ENCODE results near the gene WNT5A. TPM values are rescaled to one million over a fixed set of nuclear protein-coding genes. Genes with fewer than 3 reads are reported as not detected.
A peak's percentile ranks its signal among the peaks of the same experiment; 100 is the strongest.

The WNT5A gene
- total and polyA plus RNA-seq, 2 experiments from 2014 or later = 18.4 to 113 TPM

DNA sequence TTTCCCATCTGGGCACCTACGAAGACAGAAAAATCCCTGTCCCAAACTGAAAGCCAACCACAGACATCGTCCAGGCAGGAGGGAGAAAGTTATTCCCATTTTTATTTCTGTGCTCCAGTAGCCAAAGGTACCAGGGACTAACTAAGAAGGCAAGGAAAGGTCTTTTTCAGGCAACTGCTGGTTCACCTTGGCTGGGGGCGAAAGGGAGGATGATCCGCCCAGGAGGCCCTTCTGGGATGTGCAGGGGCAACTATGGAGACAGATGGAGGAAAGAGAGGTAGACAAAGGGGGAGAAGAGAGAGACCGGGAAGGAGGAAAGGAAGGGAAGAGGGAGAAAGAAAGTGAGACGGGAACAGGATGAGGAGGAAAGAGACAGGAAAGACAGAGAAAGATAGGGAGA lies 13.3 kb downstream of the WNT5A start:
- Histone ChIP-seq H3K4me1 (ENCODE audit: low read depth) (peaks cover 14% of the 10 kb centered on the region), H3K27ac (no peak overlapping the region), H3K27me3 (no peaks in the 10 kb centered on the region), H3K9me3 (ENCODE audit: low read depth) (no peaks in the 10 kb centered on the region), H3K36me3 (peaks cover 50% of the 10 kb centered on the region), H3K4me3 (no peak overlapping the region)
- no peak for DNase-seq (ENCODE audit: low read depth in 1 of 2, low spot score in 1 of 2)
- no peak for TF ChIP-seq CTCF (IDR thresholded peaks at IDR 0.05; ENCODE audit: low read depth, low read length)

- peaks cover 40% of the 10 kb centered on the region for H3K36me3 ChIP-seq
- DNase-seq (ENCODE audit: low read depth in 1 of 2, low spot score in 1 of 2) = no peak
- no peaks in the 10 kb centered on the region for H3K27me3 ChIP-seq
- H3K9me3 ChIP-seq (ENCODE audit: low read depth) = no peaks in the 10 kb centered on the region
- H3K4me1 ChIP-seq (ENCODE audit: low read depth) = peaks cover 14% of the 10 kb centered on the region
- H3K4me3 ChIP-seq = no peak overlapping the region
- no peak for TF ChIP-seq CTCF (IDR thresholded peaks at IDR 0.05; ENCODE audit: low read depth, low read length)
- H3K27ac ChIP-seq = peak overlapping the region; percentile 23
Observed at GRCh38 chr3:55471522-55472280, 15.4 kb downstream of the WNT5A start.

DNA sequence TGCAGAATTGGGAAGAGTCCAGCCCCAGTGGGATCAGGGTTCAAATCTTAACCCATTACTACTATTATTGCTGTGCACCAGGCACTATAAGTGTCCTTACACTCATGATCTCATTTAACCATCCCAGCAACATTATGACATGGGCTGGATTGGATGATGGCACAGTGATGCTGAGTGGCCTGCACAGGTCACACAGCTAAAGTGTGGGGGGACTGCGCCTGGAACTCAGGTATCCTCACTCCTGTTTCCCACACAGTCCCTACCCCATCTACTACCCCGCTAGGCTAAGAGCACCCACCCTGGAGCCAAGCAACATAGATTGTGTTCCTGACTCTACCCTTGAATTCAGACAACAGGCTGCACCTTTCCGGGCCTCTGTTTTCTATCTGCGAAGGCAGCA lies 16.0 kb downstream of the WNT5A start:
- Histone ChIP-seq H3K27ac (peak overlapping the region; percentile 23), H3K4me1 (ENCODE audit: low read depth) (peaks cover 13% of the 10 kb centered on the region), H3K27me3 (no peaks in the 10 kb centered on the region), H3K4me3 (no peak overlapping the region), H3K9me3 (ENCODE audit: low read depth) (no peaks in the 10 kb centered on the region), H3K36me3 (peaks cover 35% of the 10 kb centered on the region)
- TF ChIP-seq CTCF (IDR thresholded peaks at IDR 0.05; ENCODE audit: low read depth, low read length) = no peak
- no peak for DNase-seq (ENCODE audit: low read depth in 1 of 2, low spot score in 1 of 2)

DNA sequence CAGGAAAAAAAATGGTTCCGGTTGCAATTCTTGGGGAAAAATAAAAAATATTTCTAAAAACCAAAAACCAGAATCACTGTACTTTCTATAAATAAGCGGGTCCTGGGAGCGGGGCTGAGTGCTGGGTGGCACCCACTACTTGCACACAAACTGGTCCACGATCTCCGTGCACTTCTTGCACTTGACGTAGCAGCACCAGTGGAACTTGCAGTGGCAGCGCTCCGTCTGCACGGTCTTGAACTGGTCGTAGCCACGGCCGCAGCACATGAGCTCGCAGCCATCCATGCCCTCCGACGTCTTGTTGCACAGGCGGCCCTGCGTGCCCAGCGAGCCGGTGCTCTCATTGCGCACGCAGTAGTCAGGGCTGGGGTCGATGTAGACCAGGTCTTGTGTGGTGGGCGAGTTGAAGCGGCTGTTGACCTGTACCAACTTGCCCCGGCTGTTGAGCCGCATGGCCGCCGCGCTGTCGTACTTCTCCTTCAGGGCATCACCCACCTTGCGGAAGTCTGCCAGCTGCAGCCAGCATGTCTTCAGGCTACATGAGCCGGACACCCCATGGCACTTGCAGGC lies 17.1 kb downstream of the WNT5A start:
- H3K4me1 ChIP-seq (ENCODE audit: low read depth) = peaks cover 2% of the 10 kb centered on the region
- H3K27ac ChIP-seq = no peak overlapping the region
- no peaks in the 10 kb centered on the region for H3K27me3 ChIP-seq
- H3K36me3 ChIP-seq = peaks cover 34% of the 10 kb centered on the region
- DNase-seq (ENCODE audit: low read depth in 1 of 2, low spot score in 1 of 2) = no peak
- no peak for TF ChIP-seq CTCF (IDR thresholded peaks at IDR 0.05; ENCODE audit: low read depth, low read length)
- H3K9me3 ChIP-seq (ENCODE audit: low read depth) = no peaks in the 10 kb centered on the region
- H3K4me3 ChIP-seq = no peak overlapping the region

GRCh38 chr3:55468251-55468650 lies 18.9 kb downstream of the WNT5A start:
- Histone ChIP-seq H3K27ac (no peak overlapping the region), H3K4me3 (no peak overlapping the region), H3K27me3 (no peaks in the 10 kb centered on the region), H3K4me1 (ENCODE audit: low read depth) (no peaks in the 10 kb centered on the region), H3K9me3 (ENCODE audit: low read depth) (no peaks in the 10 kb centered on the region), H3K36me3 (peaks cover 30% of the 10 kb centered on the region)
- TF ChIP-seq CTCF (IDR thresholded peaks at IDR 0.05; ENCODE audit: low read depth, low read length) = no peak
- DNase-seq (ENCODE audit: low read depth in 1 of 2, low spot score in 1 of 2) = no peak

Measured in cardiac muscle cell (in vitro differentiated cells and primary cell).